ENCODE data around the gene MPPED1.

Gene MPPED1

DNA sequence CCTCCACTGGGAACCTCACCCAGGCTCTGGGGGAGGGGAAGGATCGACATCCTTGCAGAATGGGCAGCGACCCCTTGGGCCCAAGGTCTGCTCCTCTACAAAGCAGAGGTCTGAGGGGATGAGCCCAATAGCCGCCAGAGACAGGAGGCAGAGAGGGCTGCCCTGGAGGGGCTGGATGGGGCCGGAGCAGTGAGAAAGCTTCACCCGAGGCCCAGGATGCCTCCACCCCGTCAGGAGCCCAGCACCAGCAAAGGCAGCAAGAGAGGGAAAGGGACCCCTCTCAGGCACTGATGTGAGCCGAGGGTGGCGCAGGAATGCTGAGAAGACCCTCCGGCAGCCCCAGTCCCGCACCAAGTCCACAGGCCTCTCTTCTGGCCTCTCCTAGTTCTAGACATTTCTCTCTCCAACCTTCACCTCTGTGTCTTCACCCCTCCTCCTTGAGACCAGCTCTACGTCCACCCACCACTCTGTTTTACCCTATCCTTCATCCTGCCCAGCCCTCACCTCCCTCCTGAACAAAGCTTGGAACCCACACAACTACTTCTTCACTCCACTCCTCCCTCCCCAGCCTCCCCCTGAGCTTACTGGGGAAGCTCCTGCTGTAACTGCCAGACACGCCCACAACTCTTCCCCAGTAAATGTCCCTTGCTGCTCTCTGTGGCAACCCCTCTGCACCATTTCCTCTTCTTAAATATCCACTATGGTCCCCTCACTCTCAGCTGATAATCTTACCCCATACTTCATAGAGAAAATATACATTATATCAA lies 131.9 kb downstream of the MPPED1 start:
- TF ChIP-seq, protein P1, sequence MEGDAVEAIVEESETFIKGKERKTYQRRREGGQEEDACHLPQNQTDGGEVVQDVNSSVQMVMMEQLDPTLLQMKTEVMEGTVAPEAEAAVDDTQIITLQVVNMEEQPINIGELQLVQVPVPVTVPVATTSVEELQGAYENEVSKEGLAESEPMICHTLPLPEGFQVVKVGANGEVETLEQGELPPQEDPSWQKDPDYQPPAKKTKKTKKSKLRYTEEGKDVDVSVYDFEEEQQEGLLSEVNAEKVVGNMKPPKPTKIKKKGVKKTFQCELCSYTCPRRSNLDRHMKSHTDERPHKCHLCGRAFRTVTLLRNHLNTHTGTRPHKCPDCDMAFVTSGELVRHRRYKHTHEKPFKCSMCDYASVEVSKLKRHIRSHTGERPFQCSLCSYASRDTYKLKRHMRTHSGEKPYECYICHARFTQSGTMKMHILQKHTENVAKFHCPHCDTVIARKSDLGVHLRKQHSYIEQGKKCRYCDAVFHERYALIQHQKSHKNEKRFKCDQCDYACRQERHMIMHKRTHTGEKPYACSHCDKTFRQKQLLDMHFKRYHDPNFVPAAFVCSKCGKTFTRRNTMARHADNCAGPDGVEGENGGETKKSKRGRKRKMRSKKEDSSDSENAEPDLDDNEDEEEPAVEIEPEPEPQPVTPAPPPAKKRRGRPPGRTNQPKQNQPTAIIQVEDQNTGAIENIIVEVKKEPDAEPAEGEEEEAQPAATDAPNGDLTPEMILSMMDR (IDR thresholded peaks at IDR 0.05; ENCODE audit: low read length, missing control alignments) = no peak
- H3K4me3 ChIP-seq (replicated peaks; ENCODE audit: low read depth, low read length) = no peak overlapping the region
- DNase-seq (ENCODE audit: low read depth) = no peak

DNA sequence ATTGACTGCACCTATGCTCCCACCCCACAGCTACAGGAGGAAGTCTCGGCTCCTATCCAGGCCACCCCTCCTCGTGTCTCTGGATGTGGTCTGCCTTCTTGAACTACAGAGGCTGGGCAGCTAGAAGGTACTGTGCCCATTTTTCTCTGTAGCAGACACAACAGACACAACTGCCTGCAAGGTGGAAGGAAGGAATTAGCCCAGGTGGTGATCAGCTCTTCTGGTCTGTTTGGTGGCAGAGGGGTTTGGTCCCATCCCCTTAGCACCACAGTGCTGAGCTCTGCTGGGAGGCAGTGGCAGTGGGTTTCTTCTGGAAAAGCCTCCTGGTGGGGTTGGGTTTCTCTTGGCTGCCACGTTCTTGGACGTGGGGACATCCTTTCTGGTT lies 132.5 kb downstream of the MPPED1 start:
- no peak overlapping the region for H3K4me3 ChIP-seq (replicated peaks; ENCODE audit: low read depth, low read length)
- TF ChIP-seq, protein P1 (IDR thresholded peaks at IDR 0.05; ENCODE audit: low read length, missing control alignments) = no peak
- DNase-seq (ENCODE audit: low read depth) = no peak

DNA sequence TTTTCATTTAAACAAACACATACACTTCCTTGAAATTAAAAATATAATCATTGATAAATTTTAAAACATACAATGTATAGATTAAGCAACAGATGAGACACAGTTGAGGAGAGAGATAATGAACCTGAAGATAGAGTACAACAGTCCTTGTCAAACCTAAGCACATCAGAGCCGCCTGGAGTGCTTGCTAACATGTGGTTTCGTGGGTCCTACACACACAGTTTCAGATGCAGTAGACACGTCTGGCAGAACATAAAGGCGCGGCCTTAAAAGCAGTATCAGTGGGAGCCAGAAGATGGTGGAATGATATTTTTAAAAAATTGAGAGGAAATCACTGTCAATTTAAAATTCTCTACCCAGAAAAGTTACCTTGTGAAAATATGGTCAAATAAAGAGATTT lies 134.4 kb downstream of the MPPED1 start:
- no peak for DNase-seq (ENCODE audit: low read depth)
- H3K4me3 ChIP-seq (replicated peaks; ENCODE audit: low read depth, low read length) = no peak overlapping the region
- TF ChIP-seq, protein P1 (IDR thresholded peaks at IDR 0.05; ENCODE audit: low read length, missing control alignments) = no peak

DNA sequence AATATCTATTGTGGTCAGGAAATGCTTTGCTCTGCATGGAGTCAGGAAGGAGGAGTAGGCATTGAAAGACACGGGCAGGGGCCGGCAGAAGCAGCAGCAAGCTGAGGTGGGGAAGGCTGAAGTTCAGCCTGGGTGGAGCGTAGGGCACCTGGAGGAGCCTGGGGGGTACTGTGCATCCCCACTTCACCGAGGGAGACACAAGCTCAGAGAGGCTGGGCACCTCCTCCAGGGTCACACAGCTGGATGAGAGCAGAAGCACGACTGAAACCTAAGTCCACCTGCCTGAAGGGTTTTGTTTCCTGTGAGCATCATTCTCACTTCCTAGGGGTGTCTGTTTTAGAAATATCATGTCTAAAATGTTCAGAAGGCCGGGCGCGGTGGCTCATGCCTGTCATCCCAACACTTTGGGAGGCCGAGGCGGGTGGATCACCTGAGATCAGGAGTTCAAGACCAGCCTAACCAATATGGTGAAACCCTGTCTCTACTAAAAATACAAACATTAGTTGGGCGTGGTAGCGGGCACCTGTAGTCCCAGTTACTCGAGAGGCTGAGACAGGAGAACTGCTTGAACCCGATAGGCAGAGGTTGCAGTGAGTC lies 138.3 kb downstream of the MPPED1 start:
- no peak for DNase-seq (ENCODE audit: low read depth)
- H3K4me3 ChIP-seq (replicated peaks; ENCODE audit: low read depth, low read length) = no peak overlapping the region
- TF ChIP-seq, protein P1 (IDR thresholded peaks at IDR 0.05; ENCODE audit: low read length, missing control alignments) = no peak

DNA sequence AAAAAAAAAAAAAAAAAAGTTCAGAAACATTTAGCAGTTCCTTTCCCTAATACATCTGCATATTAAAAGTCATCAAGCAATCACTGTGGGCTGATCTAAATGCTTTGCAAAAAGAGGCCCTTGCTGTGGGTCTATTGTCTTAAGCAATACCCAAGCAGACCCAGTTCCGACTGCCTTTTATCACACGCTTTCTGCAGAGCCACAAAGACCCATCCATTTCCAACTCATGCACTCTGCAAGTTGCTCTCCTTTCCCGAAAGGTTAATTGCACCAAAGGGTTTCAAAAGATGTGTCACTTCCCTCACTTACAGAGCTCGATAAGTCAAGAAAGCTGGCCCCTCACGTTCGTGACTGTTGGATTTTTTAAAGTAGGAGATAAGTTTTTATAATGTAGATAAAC lies 138.9 kb downstream of the MPPED1 start:
- H3K4me3 ChIP-seq (replicated peaks; ENCODE audit: low read depth, low read length) = no peak overlapping the region
- TF ChIP-seq, protein P1 (IDR thresholded peaks at IDR 0.05; ENCODE audit: low read length, missing control alignments) = no peak
- no peak for DNase-seq (ENCODE audit: low read depth)

DNA sequence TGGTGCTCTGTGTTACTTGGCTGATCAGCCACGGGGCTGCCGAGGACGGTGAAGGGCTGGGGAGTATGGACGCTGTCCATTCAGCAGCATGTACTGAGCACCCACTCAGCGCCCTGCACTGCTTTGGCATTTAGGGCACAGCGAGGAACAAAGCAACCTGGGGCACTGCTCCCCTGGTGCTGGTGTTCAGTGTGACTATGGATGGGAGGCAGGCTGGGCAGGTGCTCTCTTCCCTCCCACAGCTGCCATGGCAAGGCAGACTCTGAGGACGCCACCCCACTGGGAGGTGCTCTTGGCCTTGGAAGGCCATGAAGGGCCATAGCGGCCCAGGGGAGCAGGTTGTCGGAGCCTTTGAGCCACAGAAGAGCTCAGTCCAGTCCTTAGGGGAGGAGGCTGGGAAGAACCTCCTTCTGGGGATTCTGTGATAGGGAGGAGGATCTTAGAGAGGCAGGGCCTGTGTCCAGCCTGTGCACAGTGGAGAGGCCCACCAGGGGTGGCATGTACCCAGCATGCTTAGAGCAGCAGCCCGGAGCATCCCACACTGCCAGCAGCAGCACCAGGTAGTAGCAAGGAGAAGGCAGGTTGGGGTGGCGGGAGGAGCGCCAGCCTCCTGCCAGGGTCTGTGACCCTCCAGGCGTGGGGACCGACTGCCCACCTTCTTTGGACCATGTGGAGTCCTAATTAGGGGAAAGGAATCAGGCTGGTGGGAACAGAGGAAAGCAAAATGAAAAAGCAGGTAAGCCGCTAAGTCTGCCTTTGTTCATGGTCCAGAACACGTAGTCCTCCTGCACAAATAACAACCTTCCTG lies 141.8 kb downstream of the MPPED1 start:
- H3K4me3 ChIP-seq (replicated peaks; ENCODE audit: low read depth, low read length) = no peak overlapping the region
- TF ChIP-seq, protein P1 (IDR thresholded peaks at IDR 0.05; ENCODE audit: low read length, missing control alignments) = no peak
- DNase-seq (ENCODE audit: low read depth) = no peak
